ENCODE results near the gene GPR35. TPM values are rescaled to one million over a fixed set of nuclear protein-coding genes. Genes with fewer than 3 reads are reported as not detected.

GPR35 gene
- total and polyA plus RNA-seq, 2 of the 13 experiments (the other 11 are each of a cell fraction or from before 2014, with no cell fraction given), result 27.1 to 44.2 TPM

DNA sequence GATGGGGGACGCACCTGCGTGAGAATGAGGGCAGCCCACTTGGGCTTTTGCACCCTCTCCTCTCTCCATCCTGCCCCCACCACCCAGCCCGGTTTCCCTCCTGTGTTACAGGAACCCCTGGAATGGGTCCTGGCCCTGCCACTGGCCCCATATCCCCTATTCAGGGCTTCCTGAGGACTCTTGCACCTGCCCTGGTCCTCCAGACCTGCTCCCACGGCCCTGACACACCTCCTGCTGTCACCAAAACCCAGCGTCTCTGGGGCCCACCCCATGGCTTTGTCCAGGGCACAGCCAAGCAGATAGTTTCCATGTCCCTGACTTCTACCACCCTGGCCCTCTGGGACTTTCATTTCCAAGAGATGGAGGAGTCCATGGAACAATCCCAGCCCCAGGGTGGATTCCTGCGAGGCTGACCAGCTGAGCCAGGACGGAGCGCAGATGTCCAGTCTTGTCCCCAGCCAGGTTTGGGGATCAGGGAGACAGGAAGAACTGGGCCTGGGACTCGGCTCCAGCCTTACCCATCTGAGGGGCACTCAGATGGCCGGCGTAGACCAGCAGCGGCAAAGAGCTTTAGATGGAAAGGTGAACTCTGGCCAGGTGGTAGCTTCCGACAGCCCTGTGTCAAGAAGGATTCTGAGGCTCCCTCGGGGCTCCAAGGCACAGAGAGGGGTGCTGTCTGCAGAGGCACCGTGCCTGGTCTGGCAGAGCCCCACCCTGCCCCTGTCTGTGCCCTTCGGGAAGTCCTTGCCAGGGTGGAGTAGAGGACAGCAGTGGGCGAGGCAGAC, 12.0 kb downstream of the GPR35 start (continued):
- TF ChIP-seq, protein P1, sequence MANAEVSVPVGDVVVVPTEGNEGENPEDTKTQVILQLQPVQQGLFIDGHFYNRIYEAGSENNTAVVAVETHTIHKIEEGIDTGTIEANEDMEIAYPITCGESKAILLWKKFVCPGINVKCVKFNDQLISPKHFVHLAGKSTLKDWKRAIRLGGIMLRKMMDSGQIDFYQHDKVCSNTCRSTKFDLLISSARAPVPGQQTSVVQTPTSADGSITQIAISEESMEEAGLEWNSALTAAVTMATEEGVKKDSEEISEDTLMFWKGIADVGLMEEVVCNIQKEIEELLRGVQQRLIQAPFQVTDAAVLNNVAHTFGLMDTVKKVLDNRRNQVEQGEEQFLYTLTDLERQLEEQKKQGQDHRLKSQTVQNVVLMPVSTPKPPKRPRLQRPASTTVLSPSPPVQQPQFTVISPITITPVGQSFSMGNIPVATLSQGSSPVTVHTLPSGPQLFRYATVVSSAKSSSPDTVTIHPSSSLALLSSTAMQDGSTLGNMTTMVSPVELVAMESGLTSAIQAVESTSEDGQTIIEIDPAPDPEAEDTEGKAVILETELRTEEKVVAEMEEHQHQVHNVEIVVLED (CRISPR knock-in tag; IDR thresholded peaks at IDR 0.05; ENCODE audit: borderline replicate concordance), result no peak
- TF ChIP-seq GABPB1 (CRISPR knock-in tag; IDR thresholded peaks at IDR 0.05), result no peak
- no peak for TF ChIP-seq ZNF83 (CRISPR knock-in tag; IDR thresholded peaks at IDR 0.05; ENCODE audit: borderline replicate concordance)
- no peak for TF ChIP-seq RFX1 (IDR thresholded peaks at IDR 0.05)
- TF ChIP-seq ZNF780A (CRISPR knock-in tag; IDR thresholded peaks at IDR 0.05), result no peak
- TF ChIP-seq, protein P2, sequence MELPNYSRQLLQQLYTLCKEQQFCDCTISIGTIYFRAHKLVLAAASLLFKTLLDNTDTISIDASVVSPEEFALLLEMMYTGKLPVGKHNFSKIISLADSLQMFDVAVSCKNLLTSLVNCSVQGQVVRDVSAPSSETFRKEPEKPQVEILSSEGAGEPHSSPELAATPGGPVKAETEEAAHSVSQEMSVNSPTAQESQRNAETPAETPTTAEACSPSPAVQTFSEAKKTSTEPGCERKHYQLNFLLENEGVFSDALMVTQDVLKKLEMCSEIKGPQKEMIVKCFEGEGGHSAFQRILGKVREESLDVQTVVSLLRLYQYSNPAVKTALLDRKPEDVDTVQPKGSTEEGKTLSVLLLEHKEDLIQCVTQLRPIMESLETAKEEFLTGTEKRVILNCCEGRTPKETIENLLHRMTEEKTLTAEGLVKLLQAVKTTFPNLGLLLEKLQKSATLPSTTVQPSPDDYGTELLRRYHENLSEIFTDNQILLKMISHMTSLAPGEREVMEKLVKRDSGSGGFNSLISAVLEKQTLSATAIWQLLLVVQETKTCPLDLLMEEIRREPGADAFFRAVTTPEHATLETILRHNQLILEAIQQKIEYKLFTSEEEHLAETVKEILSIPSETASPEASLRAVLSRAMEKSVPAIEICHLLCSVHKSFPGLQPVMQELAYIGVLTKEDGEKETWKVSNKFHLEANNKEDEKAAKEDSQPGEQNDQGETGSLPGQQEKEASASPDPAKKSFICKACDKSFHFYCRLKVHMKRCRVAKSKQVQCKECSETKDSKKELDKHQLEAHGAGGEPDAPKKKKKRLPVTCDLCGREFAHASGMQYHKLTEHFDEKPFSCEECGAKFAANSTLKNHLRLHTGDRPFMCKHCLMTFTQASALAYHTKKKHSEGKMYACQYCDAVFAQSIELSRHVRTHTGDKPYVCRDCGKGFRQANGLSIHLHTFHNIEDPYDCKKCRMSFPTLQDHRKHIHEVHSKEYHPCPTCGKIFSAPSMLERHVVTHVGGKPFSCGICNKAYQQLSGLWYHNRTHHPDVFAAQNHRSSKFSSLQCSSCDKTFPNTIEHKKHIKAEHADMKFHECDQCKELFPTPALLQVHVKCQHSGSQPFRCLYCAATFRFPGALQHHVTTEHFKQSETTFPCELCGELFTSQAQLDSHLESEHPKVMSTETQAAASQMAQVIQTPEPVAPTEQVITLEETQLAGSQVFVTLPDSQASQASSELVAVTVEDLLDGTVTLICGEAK (IDR thresholded peaks at IDR 0.05), result no peak
- TF ChIP-seq, protein P2 (CRISPR knock-in tag; IDR thresholded peaks at IDR 0.05), result no peak
